Activated CD4-positive, alpha-beta T cell treated with anti-CD3 and anti-CD28 coated beads, Interleukin-2, Interleukin-4, amounts not matched to agents 100 ng/mL and 50 ng/mL, durations not matched to agents 16 hours and 8 hours (primary cell): Measurements from ENCODE around the gene DKK3.
A peak's percentile ranks its signal among the peaks of the same experiment; 100 is the strongest.

ENCODE experiments used
- DNase-seq: peaks from one replicate; pipeline ENCODE4 v3.0.0-alpha.2; 2020; ENCODE audit warnings: low spot score

Gene DKK3

GRCh38 chr11:11940551-11940950, 67.9 kb downstream of the DKK3 start:
- no peak for DNase-seq

- no peak for DNase-seq
Observed at GRCh38 chr11:11937957-11938356, 70.5 kb downstream of the DKK3 start.

- no peak for DNase-seq
Observed at GRCh38 chr11:11937433-11937832, 71.0 kb downstream of the DKK3 start.

- no peak for DNase-seq
Observed at GRCh38 chr11:11935536-11935935, 72.9 kb downstream of the DKK3 start.

GRCh38 chr11:11931461-11932055, 76.9 kb downstream of the DKK3 start:
- peak; percentile 33 for DNase-seq

- DNase-seq, result no peak
Observed at GRCh38 chr11:11929920-11930319, 78.5 kb downstream of the DKK3 start.

- DNase-seq, result no peak
Observed at GRCh38 chr11:11923828-11924227, 84.6 kb downstream of the DKK3 start.

GRCh38 chr11:11916981-11917399, 91.4 kb downstream of the DKK3 start:
- DNase-seq, result no peak

GRCh38 chr11:11915625-11916024, 92.8 kb downstream of the DKK3 start:
- no peak for DNase-seq

- no peak for DNase-seq
Observed at GRCh38 chr11:11913395-11913794, 95.0 kb downstream of the DKK3 start.
